ENCODE data around the gene MESD.

Gene MESD

GRCh38 chr15:80932513-80932815, 57.2 kb downstream of the MESD start:
- no peak for DNase-seq

GRCh38 chr15:80931721-80932512, 57.7 kb downstream of the MESD start:
- no peak for DNase-seq

- DNase-seq, result no peak
Observed at GRCh38 chr15:80931191-80931590, 58.4 kb downstream of the MESD start.

GRCh38 chr15:80929689-80930088, 59.9 kb downstream of the MESD start:
- DNase-seq, result no peak

- DNase-seq, result no peak
Observed at GRCh38 chr15:80929225-80929624, 60.4 kb downstream of the MESD start.

- no peak for DNase-seq
Observed at GRCh38 chr15:80926126-80926525, 63.5 kb downstream of the MESD start.

GRCh38 chr15:80925597-80926059, 64.0 kb downstream of the MESD start:
- no peak for DNase-seq

GRCh38 chr15:80924278-80924677, 65.3 kb downstream of the MESD start:
- no peak for DNase-seq

- no peak for DNase-seq
Observed at GRCh38 chr15:80923668-80924067, 66.0 kb downstream of the MESD start.

GRCh38 chr15:80921736-80922410, 67.7 kb downstream of the MESD start:
- no peak for DNase-seq

GRCh38 chr15:80920271-80920699, 69.3 kb downstream of the MESD start:
- DNase-seq, result peak; percentile 19

- no peak for DNase-seq
Observed at GRCh38 chr15:80918196-80918783, 71.3 kb downstream of the MESD start.

GRCh38 chr15:80916056-80916455, 73.6 kb downstream of the MESD start:
- no peak for DNase-seq

GRCh38 chr15:80915472-80915871, 74.1 kb downstream of the MESD start:
- no peak for DNase-seq

GRCh38 chr15:80913541-80913940, 76.1 kb downstream of the MESD start:
- DNase-seq, result no peak

- DNase-seq, result no peak
Observed at GRCh38 chr15:80912673-80913072, 76.9 kb downstream of the MESD start.

- DNase-seq, result no peak
Observed at GRCh38 chr15:80911821-80912220, 77.8 kb downstream of the MESD start.

- DNase-seq, result no peak
Observed at GRCh38 chr15:80906159-80906766, 83.4 kb downstream of the MESD start.

GRCh38 chr15:80904998-80905397, 84.6 kb downstream of the MESD start:
- DNase-seq, result no peak

- DNase-seq, result no peak
Observed at GRCh38 chr15:80902298-80902801, 87.3 kb downstream of the MESD start.

GRCh38 chr15:80898040-80898439, 91.6 kb downstream of the MESD start:
- DNase-seq, result no peak

Data from stimulated activated CD4-positive, alpha-beta T cell treated with anti-CD3 and anti-CD28 coated beads, Interleukin-1b, Interleukin-23, amount 100 ng/mL, for 48 hours (primary cell).